Heart left ventricle (tissue), 13 donors: Measurements from ENCODE around the gene RHOB.

Experiments
- POLR2A ChIP-seq, 2 donors: fragments of 450-650 bp; IDR thresholded peaks; one replicate each; pipeline ENCODE4 v1.6.1; 2017; ENCODE audit warnings: antibody characterized with exemption in 2 of 2, mild to moderate bottlenecking in 2 of 2, moderate library complexity in 2 of 2
- TF ChIP-seq, protein P1 (sequence below), 12 donors: fragments of 200-600 bp; sonication (generic) in 4 of 12; IDR thresholded peaks; one replicate each; pipeline versions ENCODE4 v1.5.0 to v1.8.0; 2018 to 2022; ENCODE audit warnings: antibody characterized with exemption in 12 of 12, mild to moderate bottlenecking in 5 of 12
- donor health status: ischemic (EF 13 %, LVEDD 7.1; RV severe dilation, severe dysfunction).
- donor health status: DM: no; HTN: yes; CAD: no.
- donor health status: DM: no; HTN: no; CAD: no.
- donor health status: ischemic (EF 25% LVEDD 6.9; RV normal size, moderate dysfunction).
- donor health status: ischemic (EF 25% LVEDD 5.7; RV mildly dilated, moderate dysfunction).
- donor health status: ischemic (EF 35%, LVEDD 5.7; RV mildly dilated, moderate dysfunction).
- donor health status: nonischemic (EF 11% LVEDD 7.7; RV severe dilation, severe dysfunction).
- donor health status: DM: yes; HTN: yes; CAD: no.
- donor health status: PGD.
- donor health status: ischemic (EF 29% LVEDD 5.4; RV normal size, mild dysfunction).
- donor health status: nonischemic (EF 23%, LVEDD 6.1; RV moderate dilation, normal function).

DNA sequence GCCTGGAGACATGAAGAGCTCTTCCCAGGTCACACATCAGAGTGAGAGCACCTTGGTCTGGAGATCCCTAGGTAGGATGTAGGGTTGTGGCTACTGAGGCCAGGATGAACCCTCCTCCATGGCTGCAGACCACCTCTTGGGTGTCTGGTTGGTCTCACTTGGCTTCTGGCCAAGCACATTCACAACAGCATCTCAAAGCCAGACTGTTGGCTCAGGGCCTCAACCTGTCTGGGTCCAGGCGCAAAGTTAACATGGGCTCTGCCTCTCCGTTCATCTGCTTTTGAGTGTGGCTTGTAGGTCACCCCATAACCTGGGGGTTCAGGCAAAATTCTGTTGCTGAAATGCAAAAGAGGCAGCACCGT lies 40.1 kb downstream of the RHOB start:
- no peak for TF ChIP-seq POLR2A (IDR thresholded peaks at IDR 0.05)
- TF ChIP-seq, protein P1, sequence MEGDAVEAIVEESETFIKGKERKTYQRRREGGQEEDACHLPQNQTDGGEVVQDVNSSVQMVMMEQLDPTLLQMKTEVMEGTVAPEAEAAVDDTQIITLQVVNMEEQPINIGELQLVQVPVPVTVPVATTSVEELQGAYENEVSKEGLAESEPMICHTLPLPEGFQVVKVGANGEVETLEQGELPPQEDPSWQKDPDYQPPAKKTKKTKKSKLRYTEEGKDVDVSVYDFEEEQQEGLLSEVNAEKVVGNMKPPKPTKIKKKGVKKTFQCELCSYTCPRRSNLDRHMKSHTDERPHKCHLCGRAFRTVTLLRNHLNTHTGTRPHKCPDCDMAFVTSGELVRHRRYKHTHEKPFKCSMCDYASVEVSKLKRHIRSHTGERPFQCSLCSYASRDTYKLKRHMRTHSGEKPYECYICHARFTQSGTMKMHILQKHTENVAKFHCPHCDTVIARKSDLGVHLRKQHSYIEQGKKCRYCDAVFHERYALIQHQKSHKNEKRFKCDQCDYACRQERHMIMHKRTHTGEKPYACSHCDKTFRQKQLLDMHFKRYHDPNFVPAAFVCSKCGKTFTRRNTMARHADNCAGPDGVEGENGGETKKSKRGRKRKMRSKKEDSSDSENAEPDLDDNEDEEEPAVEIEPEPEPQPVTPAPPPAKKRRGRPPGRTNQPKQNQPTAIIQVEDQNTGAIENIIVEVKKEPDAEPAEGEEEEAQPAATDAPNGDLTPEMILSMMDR (IDR thresholded peaks at IDR 0.05), result no peak
